Measurements from ENCODE around the gene NPIPB6. TPM values are rescaled to one million over a fixed set of nuclear protein-coding genes. Genes with fewer than 3 reads are reported as not detected.
A peak's percentile ranks its signal among the peaks of the same experiment; 100 is the strongest.

NPIPB6 gene
- total and polyA plus RNA-seq, 2 experiments from 2014 or later = 0.32 to 0.48 TPM

DNA sequence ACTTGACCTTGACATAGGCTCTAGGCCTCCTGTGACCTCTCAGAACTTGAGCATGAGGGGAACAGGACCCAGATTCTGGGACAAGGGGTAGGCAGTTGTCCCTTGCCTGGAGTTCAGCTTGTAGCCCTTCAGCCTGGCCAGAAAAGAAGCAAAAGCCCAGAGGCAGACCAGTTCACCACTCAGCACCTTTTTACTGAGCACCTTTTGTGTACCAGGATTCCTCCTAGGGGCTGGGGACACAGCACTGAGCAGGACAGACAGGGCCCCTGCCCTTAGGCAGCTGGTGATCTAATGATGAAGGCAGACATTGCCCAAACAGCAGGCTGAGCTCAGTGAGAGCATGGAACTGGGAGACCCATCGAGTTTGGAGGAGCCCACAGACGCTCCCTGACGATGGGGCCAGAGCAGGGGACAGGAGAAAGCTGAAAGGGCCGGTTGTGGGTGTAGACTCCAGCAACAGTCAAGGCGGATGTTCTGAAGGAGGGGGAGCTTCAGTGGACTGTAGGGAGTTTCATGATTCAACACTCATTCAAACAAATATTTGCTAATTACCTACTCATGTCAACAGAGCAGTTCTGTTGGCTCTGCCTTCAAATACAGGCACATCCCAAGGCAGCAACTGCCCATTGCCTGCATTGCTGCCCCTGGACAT is 38.9 kb downstream of the NPIPB6 start:
- no peaks in the 10 kb centered on the region for H3K9me2 ChIP-seq (ENCODE audit: insufficient read depth)
- H4K20me1 ChIP-seq (ENCODE audit: insufficient read depth) = no peaks in the 10 kb centered on the region
- H3K9me3 ChIP-seq (ENCODE audit: low read depth) = no peaks in the 10 kb centered on the region
- no peak overlapping the region for H3K4me3 ChIP-seq
- no peak overlapping the region for H3K9ac ChIP-seq
- H3K36me3 ChIP-seq (ENCODE audit: low read depth) = no peaks in the 10 kb centered on the region
- no peak overlapping the region for H2AFZ ChIP-seq
- H3K79me2 ChIP-seq (ENCODE audit: insufficient read depth) = no peaks in the 10 kb centered on the region
- no peak overlapping the region for H3K27ac ChIP-seq
- no peaks in the 10 kb centered on the region for H3F3A ChIP-seq (ENCODE audit: insufficient read depth)
- H3K27me3 ChIP-seq (replicated peaks; ENCODE audit: insufficient read depth) = no peaks in the 10 kb centered on the region
- in situ Hi-C loops (cut with MboI) = no loop called here
- DNase-seq = no peak
- WGBS, 2 experiments (ENCODE audit: low coverage in 1 of 2, low lambda C conversion rate in 2 of 2, missing lambda C conversion rate in 2 of 2) = 52 to 69% methylated on average over 5 of the region's 5 CpGs
- TF ChIP-seq EZH2 (IDR thresholded peaks at IDR 0.05; ENCODE audit: insufficient read depth, poor library complexity, severe bottlenecking) = no peak
- TF ChIP-seq EZH2phosphoT487 (IDR thresholded peaks at IDR 0.05; ENCODE audit: insufficient read depth, low read depth) = no peak
- no peak overlapping the region for H3K4me2 ChIP-seq (ENCODE audit: unreplicated experiment)
- no peaks in the 10 kb centered on the region for H3K4me1 ChIP-seq (ENCODE audit: insufficient read depth)

DNA sequence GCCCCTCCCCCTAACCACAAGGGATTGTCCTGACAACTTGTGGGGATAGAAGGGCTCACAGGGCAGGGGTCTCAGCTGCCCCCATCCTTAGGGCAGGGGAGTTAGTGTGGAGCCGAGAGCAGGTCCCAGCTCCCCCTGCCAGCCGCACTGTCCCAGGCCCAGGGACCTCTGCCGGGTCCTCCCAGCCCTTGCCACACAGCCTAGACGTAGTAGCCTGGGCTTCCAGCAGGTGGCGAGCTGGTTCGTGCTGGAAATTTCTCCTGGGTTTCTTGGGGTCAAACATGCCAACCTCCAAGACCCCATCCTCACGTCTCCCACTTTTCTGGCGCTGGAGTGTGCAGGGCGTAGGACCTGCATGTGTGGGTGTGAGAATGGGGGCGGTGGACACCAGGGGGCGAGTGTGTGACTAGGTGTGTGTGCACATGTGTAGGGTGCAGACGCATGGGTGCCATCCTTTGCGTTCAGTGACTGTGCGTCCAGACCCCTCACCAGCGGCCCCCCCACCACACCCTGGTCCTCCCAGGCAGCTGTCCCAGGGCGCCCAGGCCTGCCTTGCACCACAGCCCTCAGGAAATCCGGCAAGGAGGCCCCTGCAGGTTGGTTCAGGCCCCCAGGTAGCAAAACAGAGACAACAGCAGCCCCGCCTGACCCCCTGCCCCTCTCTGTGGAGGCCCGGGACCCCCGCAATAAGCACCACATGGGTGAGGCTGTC is 41.5 kb downstream of the NPIPB6 start:
- H3K9ac ChIP-seq = no peak overlapping the region
- no peaks in the 10 kb centered on the region for H3K9me3 ChIP-seq (ENCODE audit: low read depth)
- H3K36me3 ChIP-seq (ENCODE audit: low read depth) = no peaks in the 10 kb centered on the region
- TF ChIP-seq EZH2 (IDR thresholded peaks at IDR 0.05; ENCODE audit: insufficient read depth, poor library complexity, severe bottlenecking) (no peak), EZH2phosphoT487 (IDR thresholded peaks at IDR 0.05; ENCODE audit: insufficient read depth, low read depth) (no peak)
- H3K79me2 ChIP-seq (ENCODE audit: insufficient read depth) = no peaks in the 10 kb centered on the region
- no peaks in the 10 kb centered on the region for H3K4me1 ChIP-seq (ENCODE audit: insufficient read depth)
- no peak overlapping the region for H3K4me3 ChIP-seq
- no peaks in the 10 kb centered on the region for H4K20me1 ChIP-seq (ENCODE audit: insufficient read depth)
- in situ Hi-C loops (cut with MboI) = no loop called here
- no peaks in the 10 kb centered on the region for H3K9me2 ChIP-seq (ENCODE audit: insufficient read depth)
- peak; percentile 63 for DNase-seq
- no peak overlapping the region for H3K4me2 ChIP-seq (ENCODE audit: unreplicated experiment)
- no peaks in the 10 kb centered on the region for H3K27me3 ChIP-seq (replicated peaks; ENCODE audit: insufficient read depth)
- 28 to 40% methylated on average over 10 to 19 of the region's 20 CpGs for WGBS, 2 experiments (ENCODE audit: low coverage in 1 of 2, low lambda C conversion rate in 2 of 2, missing lambda C conversion rate in 2 of 2)
- no peak overlapping the region for H3K27ac ChIP-seq
- no peak overlapping the region for H2AFZ ChIP-seq
- H3F3A ChIP-seq (ENCODE audit: insufficient read depth) = no peaks in the 10 kb centered on the region

DNA sequence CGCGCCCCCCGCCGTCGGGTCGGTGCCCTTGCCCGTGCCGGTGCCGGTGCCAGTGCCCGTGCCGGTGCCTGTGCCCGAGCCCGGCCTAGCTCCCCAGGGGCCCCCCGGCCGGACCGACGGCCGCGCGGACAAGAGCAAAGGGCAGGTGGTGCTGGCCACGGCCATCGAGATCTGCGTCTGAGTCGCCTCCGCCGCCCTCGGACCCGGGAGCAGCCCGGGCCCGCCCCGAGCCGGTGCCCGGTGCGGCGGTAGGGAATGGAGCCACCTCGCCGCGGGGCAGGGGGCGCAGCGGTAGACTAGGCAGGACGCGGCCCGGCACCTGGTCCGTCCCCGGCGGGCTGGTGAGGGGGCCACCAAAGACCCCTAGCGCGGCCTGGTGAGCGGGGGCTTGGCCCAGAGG is 42.6 kb downstream of the NPIPB6 start:
- Histone ChIP-seq H3K79me2 (ENCODE audit: insufficient read depth) (no peaks in the 10 kb centered on the region), H3F3A (ENCODE audit: insufficient read depth) (no peaks in the 10 kb centered on the region), H3K9me3 (ENCODE audit: low read depth) (no peaks in the 10 kb centered on the region), H3K27ac (no peak overlapping the region), H2AFZ (no peak overlapping the region), H3K27me3 (replicated peaks; ENCODE audit: insufficient read depth) (no peaks in the 10 kb centered on the region), H3K4me3 (no peak overlapping the region), H4K20me1 (ENCODE audit: insufficient read depth) (no peaks in the 10 kb centered on the region), H3K4me1 (ENCODE audit: insufficient read depth) (no peaks in the 10 kb centered on the region), H3K36me3 (ENCODE audit: low read depth) (no peaks in the 10 kb centered on the region), H3K4me2 (ENCODE audit: unreplicated experiment) (no peak overlapping the region), H3K9ac (no peak overlapping the region), H3K9me2 (ENCODE audit: insufficient read depth) (no peaks in the 10 kb centered on the region)
- TF ChIP-seq EZH2phosphoT487 (IDR thresholded peaks at IDR 0.05; ENCODE audit: insufficient read depth, low read depth) (no peak), EZH2 (IDR thresholded peaks at IDR 0.05; ENCODE audit: insufficient read depth, poor library complexity, severe bottlenecking) (no peak)
- DNase-seq = no peak
- in situ Hi-C loops (cut with MboI) = no loop called here
- WGBS, 2 experiments (ENCODE audit: low coverage in 1 of 2, low lambda C conversion rate in 2 of 2, missing lambda C conversion rate in 2 of 2) = 94 to 100% methylated on average over 13 to 49 of the region's 49 CpGs

GRCh38 chr16:28320023-28320561 is 43.2 kb downstream of the NPIPB6 start:
- 94 to 97% methylated on average over 62 to 73 of the region's 73 CpGs for WGBS, 2 experiments (ENCODE audit: low coverage in 1 of 2, low lambda C conversion rate in 2 of 2, missing lambda C conversion rate in 2 of 2)

More at GRCh38 chr16:28320023-28320561, 43.2 kb downstream of the NPIPB6 start:
- H4K20me1 ChIP-seq (ENCODE audit: insufficient read depth) = no peaks in the 10 kb centered on the region
- DNase-seq = no peak
- H3K36me3 ChIP-seq (ENCODE audit: low read depth) = no peaks in the 10 kb centered on the region
- in situ Hi-C loops (cut with MboI) = no loop called here
- no peaks in the 10 kb centered on the region for H3K79me2 ChIP-seq (ENCODE audit: insufficient read depth)
- H2AFZ ChIP-seq = no peak overlapping the region
- no peaks in the 10 kb centered on the region for H3F3A ChIP-seq (ENCODE audit: insufficient read depth)
- no peaks in the 10 kb centered on the region for H3K9me2 ChIP-seq (ENCODE audit: insufficient read depth)
- no peak overlapping the region for H3K27ac ChIP-seq
- H3K27me3 ChIP-seq (replicated peaks; ENCODE audit: insufficient read depth) = no peaks in the 10 kb centered on the region
- H3K9ac ChIP-seq = no peak overlapping the region
- no peak overlapping the region for H3K4me2 ChIP-seq (ENCODE audit: unreplicated experiment)
- H3K4me3 ChIP-seq = no peak overlapping the region
- no peaks in the 10 kb centered on the region for H3K9me3 ChIP-seq (ENCODE audit: low read depth)
- H3K4me1 ChIP-seq (ENCODE audit: insufficient read depth) = no peaks in the 10 kb centered on the region
- TF ChIP-seq EZH2phosphoT487 (IDR thresholded peaks at IDR 0.05; ENCODE audit: insufficient read depth, low read depth) = no peak

Data from GM23248 (cell line).